Measurements from ENCODE around the gene TSN. TPM values are rescaled to one million over a fixed set of nuclear protein-coding genes. Genes with fewer than 3 reads are reported as not detected.

TSN gene
- total and polyA plus RNA-seq, 3 donors from 2014 or later, result 63.5 to 111 (median 104) TPM

- no peaks in the 10 kb centered on the region for H3K36me3 ChIP-seq (ENCODE audit: low read depth, missing control alignments)
- intact Hi-C loops (cut with DNase I; ENCODE audit: low total_unique reads), result no loop called here
- H3K27ac ChIP-seq, result no peak overlapping the region
- WGBS, 2 donors, result 81 to 95% methylated on average over 2 of the region's 2 CpGs
- no peak for DNase-seq
- H3K27me3 ChIP-seq, result no peaks in the 10 kb centered on the region
- no peaks in the 10 kb centered on the region for H3K9me3 ChIP-seq
- TF ChIP-seq CTCF (IDR thresholded peaks at IDR 0.05) (no peak), POLR2A (IDR thresholded peaks at IDR 0.05) (no peak)
- no peak overlapping the region for H3K4me3 ChIP-seq
- no peaks in the 10 kb centered on the region for H3K4me1 ChIP-seq
Measured at GRCh38 chr2:121783180-121783579, 27.7 kb downstream of the TSN start.

GRCh38 chr2:121788685-121789084 lies 33.2 kb downstream of the TSN start:
- Histone ChIP-seq H3K9me3 (no peaks in the 10 kb centered on the region), H3K27ac (no peak overlapping the region), H3K4me3 (no peak overlapping the region), H3K27me3 (no peaks in the 10 kb centered on the region), H3K4me1 (no peaks in the 10 kb centered on the region), H3K36me3 (ENCODE audit: low read depth, missing control alignments) (no peaks in the 10 kb centered on the region)
- intact Hi-C loops (cut with DNase I; ENCODE audit: low total_unique reads), result no loop called here
- no peak for TF ChIP-seq CTCF (IDR thresholded peaks at IDR 0.05)
- no peak for TF ChIP-seq POLR2A (IDR thresholded peaks at IDR 0.05)
- 96 to 100% methylated on average over 1 of the region's 1 CpG for whole genome bisulfite sequencing, 2 donors
- no peak for DNase-seq

- Histone ChIP-seq H3K4me1 (no peaks in the 10 kb centered on the region), H3K36me3 (ENCODE audit: low read depth, missing control alignments) (no peaks in the 10 kb centered on the region), H3K4me3 (no peak overlapping the region), H3K27me3 (no peaks in the 10 kb centered on the region), H3K27ac (no peak overlapping the region), H3K9me3 (no peaks in the 10 kb centered on the region)
- 83 to 88% methylated on average over 5 of the region's 5 CpGs for WGBS, 2 donors
- intact Hi-C loops (cut with DNase I; ENCODE audit: low total_unique reads), result no loop called here
- TF ChIP-seq POLR2A (IDR thresholded peaks at IDR 0.05) (no peak), CTCF (IDR thresholded peaks at IDR 0.05) (no peak)
- no peak for DNase-seq
Measured at GRCh38 chr2:121790276-121790956, 35.0 kb downstream of the TSN start.

- 65 to 67% methylated on average over 3 of the region's 3 CpGs for WGBS, 2 donors
- no peaks in the 10 kb centered on the region for H3K9me3 ChIP-seq
- H3K4me1 ChIP-seq, result no peaks in the 10 kb centered on the region
- H3K36me3 ChIP-seq (ENCODE audit: low read depth, missing control alignments), result no peaks in the 10 kb centered on the region
- H3K27me3 ChIP-seq, result no peaks in the 10 kb centered on the region
- H3K4me3 ChIP-seq, result no peak overlapping the region
- DNase-seq, result no peak
- H3K27ac ChIP-seq, result no peak overlapping the region
- no peak for TF ChIP-seq CTCF (IDR thresholded peaks at IDR 0.05)
- TF ChIP-seq POLR2A (IDR thresholded peaks at IDR 0.05), result no peak
- intact Hi-C loops (cut with DNase I; ENCODE audit: low total_unique reads), result no loop called here
Measured at GRCh38 chr2:121791290-121791689, 35.8 kb downstream of the TSN start.

GRCh38 chr2:121791801-121792221 lies 36.4 kb downstream of the TSN start:
- TF ChIP-seq POLR2A (IDR thresholded peaks at IDR 0.05) (no peak), CTCF (IDR thresholded peaks at IDR 0.05) (no peak)
- intact Hi-C loops (cut with DNase I; ENCODE audit: low total_unique reads), result no loop called here
- Histone ChIP-seq H3K27ac (no peak overlapping the region), H3K36me3 (ENCODE audit: low read depth, missing control alignments) (no peaks in the 10 kb centered on the region), H3K27me3 (no peaks in the 10 kb centered on the region), H3K9me3 (no peaks in the 10 kb centered on the region), H3K4me1 (no peaks in the 10 kb centered on the region), H3K4me3 (no peak overlapping the region)
- no peak for DNase-seq
- 47 to 49% methylated on average over 6 of the region's 6 CpGs for WGBS, 2 donors
